Small intestine (tissue), 7 donors: ENCODE measurements around the gene MADD. TPM values are rescaled to one million over a fixed set of nuclear protein-coding genes. Genes with fewer than 3 reads are reported as not detected.
A peak's percentile ranks its signal among the peaks of the same experiment; 100 is the strongest.
"Not testable (repeated sequence)": the region's sequence is repeated elsewhere in the genome, so short reads cannot be mapped to it uniquely, and the experiment has no call there.

ENCODE experiments used
- DNase-seq, 2 donors: peaks; one replicate each; pipeline versions ENCODE4 v3.0.0 to v3.0.0-alpha.2; 2013
- FAIRE-seq: peaks from 2 replicates; lab custom pipeline; 2012; peaks lifted over from hg19 to GRCh38; lab: Jason Lieb, UNC
- H3K27ac ChIP-seq, 3 donors: one replicate each; pipeline ENCODE4 v1.5.1; 2013; ENCODE audit warnings: low read length in 2 of 3, mild to moderate bottlenecking in 2 of 3, control low read depth in 1 of 3, inconsistent platforms in 1 of 3, low read depth in 1 of 3, moderate library complexity in 1 of 3
- H3K27me3 ChIP-seq, 3 donors: one replicate each; pipeline ENCODE4 v1.6.1; 2013; ENCODE audit warnings: low read length in 3 of 3, inconsistent platforms in 1 of 3; ENCODE audit not compliant: control insufficient read depth in 3 of 3, insufficient read depth in 3 of 3
- H3K36me3 ChIP-seq, 3 donors: one replicate each; pipeline ENCODE4 v1.6.1; 2013; ENCODE audit warnings: low read length in 3 of 3, inconsistent platforms in 1 of 3, low read depth in 1 of 3, mild to moderate bottlenecking in 1 of 3, moderate library complexity in 1 of 3; ENCODE audit not compliant: control insufficient read depth in 3 of 3, insufficient read depth in 2 of 3
- H3K4me1 ChIP-seq, 3 donors: one replicate each; pipeline ENCODE4 v1.6.1; 2013; ENCODE audit warnings: low read length in 2 of 3, inconsistent platforms in 1 of 3, low read depth in 1 of 3, mild to moderate bottlenecking in 1 of 3, moderate library complexity in 1 of 3; ENCODE audit not compliant: control insufficient read depth in 3 of 3, insufficient read depth in 2 of 3
- H3K4me3 ChIP-seq, 3 donors: one replicate each; pipeline ENCODE4 v1.5.1; 2013; ENCODE audit warnings: low read length in 3 of 3, control low read depth in 1 of 3, inconsistent platforms in 1 of 3, low read depth in 1 of 3, mild to moderate bottlenecking in 1 of 3, moderate library complexity in 1 of 3
- H3K9me3 ChIP-seq, 2 donors: one replicate each; pipeline ENCODE4 v1.6.1; 2013; ENCODE audit warnings: low read depth in 1 of 2, low read length in 1 of 2; ENCODE audit not compliant: control insufficient read depth in 2 of 2, insufficient read depth in 1 of 2
- WGBS, 3 donors: extraction: QIAGEN DNeasy Blood & Tissue Kit; methylation state at CpG; one replicate each; pipeline ENCODE4 v1.1.7; 2013; 5-methylcytosine and 5-hydroxymethylcytosine counted together
- polyA plus RNA-seq, 4 donors: library from polyadenylated mRNA; stranded (reverse) in 3 of 4; unstranded in 1 of 4; fragments of 200-250 nt in 3 of 4; fragments of 120-200 nt in 1 of 4; gene quantifications; one replicate each; pipeline versions ENCODE4 v1.2.1 to v1.2.3, GENCODE V29; 2013
- donor health status: healthy with polysubstance abuse.
- donor health status: control.
- donor health status: control.
- donor health status: Bipolar disorder and iron deficiency.
- donor health status: healthy.

Gene MADD
- polyA plus RNA-seq, 4 donors = 19.2 to 45.1 (median 25.8) TPM

DNA sequence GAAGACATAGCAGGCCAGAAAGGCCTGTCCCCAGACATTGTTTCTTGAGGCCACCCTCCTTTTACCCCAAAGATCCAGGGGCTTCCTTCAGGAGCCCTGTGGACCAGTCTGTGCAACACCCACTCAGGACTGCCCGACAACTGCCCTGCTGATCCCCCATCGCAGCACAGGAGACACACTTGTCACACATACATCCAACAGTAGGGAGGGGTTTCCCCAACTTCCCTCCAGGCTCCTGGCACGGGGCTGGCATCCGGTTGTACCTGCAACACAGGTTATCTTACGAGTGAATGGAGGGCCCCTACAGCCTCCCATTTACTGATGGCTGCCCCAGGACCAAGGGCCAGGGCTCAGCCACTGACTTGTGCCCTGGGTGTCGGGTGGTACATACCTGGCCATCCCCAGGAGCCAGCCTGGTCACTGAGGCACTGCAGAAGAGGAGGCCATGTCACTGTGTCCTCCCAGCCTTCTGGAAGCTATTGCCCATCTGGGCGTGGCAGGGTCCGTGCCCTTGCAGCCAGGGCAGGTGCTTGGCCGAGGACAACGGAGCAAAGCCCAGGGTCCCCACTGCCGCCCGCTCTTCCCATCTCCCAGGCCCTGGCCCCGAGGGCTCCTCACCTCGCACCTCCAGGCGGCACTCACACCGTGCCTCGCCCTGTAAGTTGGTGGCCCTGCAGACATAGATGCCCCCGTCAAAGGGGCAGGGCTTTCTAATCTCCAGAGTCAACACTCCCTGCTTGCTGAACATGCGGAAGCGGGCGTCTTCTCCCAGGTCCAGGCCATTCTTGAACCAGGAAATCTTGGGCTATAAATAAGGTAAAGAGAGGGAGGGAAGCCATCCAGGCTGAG is 61.7 kb downstream of the MADD start:
- Histone ChIP-seq H3K4me1 (peaks cover 0 to 13% (median 2%) of the 10 kb centered on the region in 3 donors), H3K27ac (no peak overlapping the region), H3K9me3 (no peaks in the 10 kb centered on the region), H3K4me3 (no peak overlapping the region), H3K27me3 (no peaks in the 10 kb centered on the region), H3K36me3 (peaks cover 7 to 23% (median 16%) of the 10 kb centered on the region in 3 donors)
- no peak for FAIRE-seq
- 39 to 70% (median 51%) methylated on average over 21 of the region's 21 CpGs for WGBS, 3 donors
- peak; percentile 71 to 78 for DNase-seq

DNA sequence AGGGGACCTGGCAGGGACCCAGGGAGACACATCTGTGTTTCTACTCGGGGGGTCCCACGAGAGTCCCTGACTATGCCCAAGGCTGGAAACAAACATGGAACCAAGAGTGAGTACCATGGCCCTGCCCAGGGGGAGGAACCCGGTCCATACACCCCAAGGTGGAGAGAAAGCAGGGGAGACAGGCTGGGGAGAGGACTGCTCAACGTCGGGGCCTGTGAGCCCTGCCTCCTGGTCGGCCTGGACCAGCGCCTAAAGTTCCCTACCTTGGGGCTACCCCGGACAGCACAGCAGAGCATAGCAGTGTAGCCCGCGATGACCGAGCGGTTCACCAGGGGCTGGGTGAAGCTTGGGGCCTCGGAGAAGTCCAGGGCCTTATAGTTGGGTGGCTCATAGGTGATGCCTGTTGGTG is 62.4 kb downstream of the MADD start:
- peak overlapping the region in 2 of 3 donors; percentile 0 to 32 for H3K27ac ChIP-seq
- no peak overlapping the region for H3K4me3 ChIP-seq
- no peak for DNase-seq
- no peak for FAIRE-seq
- peaks cover 7 to 17% (median 10%) of the 10 kb centered on the region in 3 donors for H3K36me3 ChIP-seq
- 76 to 80% (median 78%) methylated on average over 12 to 13 of the region's 13 CpGs for WGBS, 3 donors
- H3K27me3 ChIP-seq = no peaks in the 10 kb centered on the region
- no peaks in the 10 kb centered on the region for H3K9me3 ChIP-seq
- H3K4me1 ChIP-seq = peaks cover 0 to 13% (median 2%) of the 10 kb centered on the region in 3 donors

DNA sequence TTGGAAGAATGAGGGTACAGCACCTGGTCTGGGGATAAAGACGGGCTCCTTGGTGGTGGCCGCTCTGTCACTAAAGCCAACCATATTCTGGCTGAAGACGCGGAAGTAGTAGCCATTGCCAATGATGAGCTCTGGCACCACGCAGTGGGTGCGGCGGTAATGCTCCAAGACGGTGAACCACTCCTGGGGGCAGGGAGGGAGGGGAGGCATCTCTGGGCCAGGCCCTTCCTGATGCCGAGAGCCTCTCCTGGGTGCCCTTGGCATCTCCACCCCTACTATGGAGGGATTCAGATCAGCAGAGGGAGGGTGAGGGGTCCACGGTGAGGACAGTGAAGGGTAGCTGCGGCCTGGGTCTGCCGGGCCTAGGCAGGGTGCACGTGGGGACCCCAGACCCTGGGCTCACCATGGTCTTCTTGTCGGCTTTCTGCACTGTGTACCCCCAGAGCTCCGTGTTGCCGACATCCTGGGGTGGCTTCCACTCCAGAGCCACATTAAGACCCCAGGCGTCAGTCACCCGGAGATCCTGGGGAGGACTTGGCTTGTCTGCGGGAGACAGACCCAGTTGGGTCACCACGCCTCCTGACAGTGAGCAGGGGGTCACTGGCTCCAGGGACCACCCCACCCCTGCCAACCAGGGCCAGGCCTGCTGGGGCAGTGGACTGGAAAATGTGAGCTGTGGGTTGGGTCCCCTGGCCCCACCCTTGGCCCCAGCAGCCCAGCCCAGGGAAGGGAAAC is 63.0 kb downstream of the MADD start:
- 94 to 97% (median 97%) methylated on average over 17 to 20 of the region's 20 CpGs for WGBS, 3 donors

GRCh38 chr11:47333526-47333845 is 63.6 kb downstream of the MADD start:
- Histone ChIP-seq H3K27ac (no peak overlapping the region), H3K36me3 (peaks cover 4 to 15% (median 7%) of the 10 kb centered on the region in 3 donors), H3K9me3 (no peaks in the 10 kb centered on the region), H3K27me3 (no peaks in the 10 kb centered on the region), H3K4me3 (no peak overlapping the region), H3K4me1 (peaks cover 0 to 13% (median 2%) of the 10 kb centered on the region in 3 donors)
- FAIRE-seq (no peak), DNase-seq (no peak)
- 94 to 99% (median 96%) methylated on average over 13 to 14 of the region's 14 CpGs for WGBS, 3 donors

More for the DNA sequence above, 63.0 kb downstream of the MADD start:
- H3K27me3 ChIP-seq = no peaks in the 10 kb centered on the region
- H3K9me3 ChIP-seq = no peaks in the 10 kb centered on the region
- FAIRE-seq (no peak), DNase-seq (no peak)
- no peak overlapping the region for H3K4me3 ChIP-seq
- peaks cover 7 to 15% (median 7%) of the 10 kb centered on the region in 3 donors for H3K36me3 ChIP-seq
- no peak overlapping the region for H3K27ac ChIP-seq
- H3K4me1 ChIP-seq = peaks cover 0 to 13% (median 2%) of the 10 kb centered on the region in 3 donors

- Histone ChIP-seq H3K27me3 (no peaks in the 10 kb centered on the region), H3K4me1 (peaks cover 0 to 13% (median 2%) of the 10 kb centered on the region in 3 donors), H3K27ac (no peak overlapping the region), H3K4me3 (no peak overlapping the region), H3K9me3 (no peaks in the 10 kb centered on the region), H3K36me3 (peaks cover under 1 to 13% (median 7%) of the 10 kb centered on the region in 3 donors)
- FAIRE-seq (no peak), DNase-seq (no peak)
- 88 to 93% (median 90%) methylated on average over 8 of the region's 8 CpGs for WGBS, 3 donors
Observed at GRCh38 chr11:47333886-47334443, 64.0 kb downstream of the MADD start.

- not testable (repeated sequence) for DNase-seq, H3K4me3 ChIP-seq, H3K27me3 ChIP-seq, FAIRE-seq, H3K36me3 ChIP-seq, H3K27ac ChIP-seq, H3K9me3 ChIP-seq
- H3K4me1 ChIP-seq = peaks cover 0 to 13% (median 2%) of the 10 kb centered on the region in 3 donors
- 94 to 96% (median 96%) methylated on average over 16 of the region's 16 CpGs for WGBS, 3 donors
Observed at GRCh38 chr11:47334699-47335411, 64.9 kb downstream of the MADD start.

- DNase-seq (no peak), FAIRE-seq (no peak)
- 86 to 92% (median 86%) methylated on average over 9 of the region's 9 CpGs for WGBS, 3 donors
- Histone ChIP-seq H3K27me3 (no peaks in the 10 kb centered on the region), H3K27ac (no peak overlapping the region), H3K36me3 (peaks cover 0 to 7% (median under 1%) of the 10 kb centered on the region in 3 donors), H3K4me1 (peaks cover 0 to 13% (median 2%) of the 10 kb centered on the region in 3 donors), H3K9me3 (no peaks in the 10 kb centered on the region), H3K4me3 (no peak overlapping the region)
Observed at GRCh38 chr11:47335733-47336132, 65.8 kb downstream of the MADD start.

DNA sequence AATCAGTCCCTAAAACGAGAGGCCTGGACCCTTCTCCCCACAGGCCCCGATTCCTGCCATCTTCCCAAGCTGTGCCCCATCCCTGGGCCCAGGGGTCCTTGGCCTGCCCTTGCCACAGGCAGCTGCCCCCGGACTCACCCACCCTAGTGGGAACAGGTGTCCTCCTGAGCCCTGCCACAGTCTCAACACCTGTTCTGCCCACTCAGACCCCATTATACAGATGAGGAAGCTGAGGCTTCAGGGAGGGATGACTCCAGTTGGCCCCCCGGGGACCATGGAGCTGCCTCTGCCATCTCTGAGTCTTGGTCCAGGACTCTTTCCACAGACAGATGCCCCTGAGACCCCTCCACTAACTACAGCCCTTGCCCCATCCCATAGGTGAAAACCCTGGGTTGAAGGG is 66.7 kb downstream of the MADD start:
- Histone ChIP-seq H3K4me3 (no peak overlapping the region), H3K9me3 (no peaks in the 10 kb centered on the region), H3K27me3 (no peaks in the 10 kb centered on the region), H3K4me1 (peaks cover 0 to 12% (median 1%) of the 10 kb centered on the region in 3 donors), H3K27ac (no peak overlapping the region), H3K36me3 (peaks cover 0 to 1% (median 0%) of the 10 kb centered on the region in 3 donors)
- DNase-seq (no peak), FAIRE-seq (no peak)
- 81 to 85% (median 83%) methylated on average over 4 of the region's 4 CpGs for WGBS, 3 donors
